Thoracic aorta (tissue), 2 donors: ENCODE results near the gene FAT3. TPM values are rescaled to one million over a fixed set of nuclear protein-coding genes. Genes with fewer than 3 reads are reported as not detected.

ENCODE experiments used
- ATAC-seq: fragments of 150-250 bp; one replicate; pipeline ENCODE4 v1.8.0; 2017; ENCODE audit warnings: low read depth; ENCODE audit not compliant: insufficient number of reproducible peaks, low FRiP score
- DNase-seq: peaks from one replicate; pipeline ENCODE4 v3.0.0-alpha.2; 2020; ENCODE audit warnings: low spot score
- H3K27ac ChIP-seq, 2 donors: fragments of 200-600 bp; sonication (generic); 1 replicate in 1 of 2; 2 replicates in 1 of 2; pipeline ENCODE4 v1.5.1; 2016; ENCODE audit warnings: mild to moderate bottlenecking in 2 of 2, moderate library complexity in 2 of 2
- H3K27me3 ChIP-seq: fragments of 200-600 bp; sonication (generic); replicated peaks from 2 replicates; pipeline ENCODE4 v1.6.0; 2016; ENCODE audit warnings: mild to moderate bottlenecking; ENCODE audit not compliant: insufficient read depth
- H3K36me3 ChIP-seq: fragments of 200-600 bp; sonication (generic); one replicate; pipeline ENCODE4 v1.5.1; 2016
- H3K4me1 ChIP-seq, 2 donors: fragments of 200-600 bp; sonication (generic); 1 replicate in 1 of 2; 2 replicates in 1 of 2; pipeline versions ENCODE4 v1.5.1 to v1.6.0; 2016; ENCODE audit warnings: low read depth in 2 of 2, mild to moderate bottlenecking in 1 of 2; ENCODE audit not compliant: control insufficient read depth in 1 of 2
- H3K4me3 ChIP-seq: fragments of 200-600 bp; sonication (generic); 2 replicates; pipeline ENCODE4 v1.5.1; 2016; ENCODE audit warnings: mild to moderate bottlenecking
- H3K9me3 ChIP-seq: fragments of 200-600 bp; sonication (generic); 2 replicates; pipeline ENCODE4 v1.5.1; 2016
- CTCF ChIP-seq: fragments of 200-600 bp; sonication (generic); IDR thresholded peaks from one replicate; pipeline ENCODE4 v1.5.1; 2019; ENCODE audit warnings: antibody characterized with exemption
- total RNA-seq, 2 donors: library from RNA; depleted of rRNA; stranded (reverse); fragments of >200 nt; gene quantifications; one replicate each; pipeline versions ENCODE4 v1.1.0 to v1.2.3, GENCODE V29; 2016

The FAT3 gene
- total RNA-seq, 2 donors from 2014 or later, result 16.0 to 20.8 TPM

GRCh38 chr11:92268546-92268945 is 43.9 kb downstream of the FAT3 start:
- DNase-seq, result no peak
- H3K27me3 ChIP-seq, result no peaks in the 10 kb centered on the region
- no peak overlapping the region for H3K27ac ChIP-seq
- peaks cover 12 to 13% of the 10 kb centered on the region in 2 donors for H3K4me1 ChIP-seq
- no peaks in the 10 kb centered on the region for H3K36me3 ChIP-seq
- no peak overlapping the region for H3K4me3 ChIP-seq
- TF ChIP-seq CTCF, result no peak
- H3K9me3 ChIP-seq, result no peaks in the 10 kb centered on the region
- ATAC-seq, result no peak

GRCh38 chr11:92269021-92269420 is 44.4 kb downstream of the FAT3 start:
- no peaks in the 10 kb centered on the region for H3K27me3 ChIP-seq
- H3K27ac ChIP-seq, result no peak overlapping the region
- no peak for DNase-seq
- TF ChIP-seq CTCF, result no peak
- no peak overlapping the region for H3K4me3 ChIP-seq
- no peaks in the 10 kb centered on the region for H3K36me3 ChIP-seq
- no peaks in the 10 kb centered on the region for H3K9me3 ChIP-seq
- ATAC-seq, result no peak
- H3K4me1 ChIP-seq, result peaks cover 12 to 13% of the 10 kb centered on the region in 2 donors

GRCh38 chr11:92269841-92270240 is 45.2 kb downstream of the FAT3 start:
- no peak for ATAC-seq
- no peak for TF ChIP-seq CTCF

GRCh38 chr11:92272651-92273050 is 48.0 kb downstream of the FAT3 start:
- DNase-seq, result no peak
- no peaks in the 10 kb centered on the region for H3K9me3 ChIP-seq
- H3K27me3 ChIP-seq, result no peaks in the 10 kb centered on the region
- no peaks in the 10 kb centered on the region for H3K36me3 ChIP-seq
- no peak for ATAC-seq
- H3K4me1 ChIP-seq, result peaks cover 17 to 35% of the 10 kb centered on the region in 2 donors
- no peak for TF ChIP-seq CTCF
- no peak overlapping the region for H3K27ac ChIP-seq
- H3K4me3 ChIP-seq, result no peak overlapping the region

More at GRCh38 chr11:92269841-92270240, 45.2 kb downstream of the FAT3 start:
- no peak overlapping the region for H3K4me3 ChIP-seq
- DNase-seq, result no peak
- no peaks in the 10 kb centered on the region for H3K27me3 ChIP-seq
- H3K9me3 ChIP-seq, result no peaks in the 10 kb centered on the region
- H3K27ac ChIP-seq, result no peak overlapping the region
- peaks cover 12 to 13% of the 10 kb centered on the region in 2 donors for H3K4me1 ChIP-seq
- no peaks in the 10 kb centered on the region for H3K36me3 ChIP-seq
